ENCODE data around the gene CCDC150. TPM values are rescaled to one million over a fixed set of nuclear protein-coding genes. Genes with fewer than 3 reads are reported as not detected.
A peak's percentile ranks its signal among the peaks of the same experiment; 100 is the strongest.

Gene CCDC150
- total and polyA plus RNA-seq, 4 donors = 0.78 to 6.3 (median 5.1) TPM

DNA sequence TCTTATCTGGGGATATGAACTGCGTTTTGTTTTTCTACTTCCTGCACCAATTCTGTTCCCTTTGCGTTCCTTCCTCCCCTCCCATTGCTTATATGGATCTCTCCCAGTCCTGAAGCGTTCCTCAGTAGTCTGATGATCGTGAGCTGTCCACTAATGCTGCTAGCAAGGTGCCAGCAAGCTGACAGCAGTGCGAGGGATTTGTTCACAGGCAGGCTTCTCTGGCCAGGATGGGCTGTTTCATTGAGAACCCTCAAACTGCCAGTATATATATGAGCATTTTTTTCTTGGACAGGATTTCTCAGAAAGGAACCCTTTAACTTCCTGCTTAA is 119.8 kb downstream of the CCDC150 start:
- Histone ChIP-seq H3K27me3 (ENCODE audit: control insufficient read depth in 4 of 4, insufficient read depth in 4 of 4, low read length in 3 of 4) (no peaks in the 10 kb centered on the region), H3K9me3 (ENCODE audit: control insufficient read depth in 4 of 4, low read length in 3 of 4) (no peaks in the 10 kb centered on the region), H3K9ac (ENCODE audit: low read depth in 1 of 2, low read length in 2 of 2) (no peak overlapping the region), H3K4me1 (ENCODE audit: control insufficient read depth in 4 of 4, insufficient read depth in 4 of 4, low read length in 3 of 4) (peaks cover 0 to 5% (median 0%) of the 10 kb centered on the region in 4 donors), H3K36me3 (ENCODE audit: control insufficient read depth in 4 of 4, insufficient read depth in 3 of 4, low read depth in 1 of 4, low read length in 3 of 4) (peaks cover under 1 to 12% (median 8%) of the 10 kb centered on the region in 4 donors), H3K27ac (ENCODE audit: low read depth in 1 of 2, low read length in 2 of 2) (no peak overlapping the region), H3K4me3 (ENCODE audit: low read depth in 1 of 3, low read length in 3 of 3) (no peak overlapping the region)
- TF ChIP-seq, protein P1, sequence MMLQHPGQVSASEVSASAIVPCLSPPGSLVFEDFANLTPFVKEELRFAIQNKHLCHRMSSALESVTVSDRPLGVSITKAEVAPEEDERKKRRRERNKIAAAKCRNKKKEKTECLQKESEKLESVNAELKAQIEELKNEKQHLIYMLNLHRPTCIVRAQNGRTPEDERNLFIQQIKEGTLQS (IDR thresholded peaks at IDR 0.05) = no peak
- TF ChIP-seq TAF1 (conservative IDR thresholded peaks at IDR 0.05) (no peak), HNF4G (IDR thresholded peaks at IDR 0.05) (no peak), HNF4A (conservative IDR thresholded peaks at IDR 0.05) (no peak), GABPA (IDR thresholded peaks at IDR 0.05 in 1 of 2, conservative IDR thresholded peaks at IDR 0.05 in 1 of 2) (no peak), FOXA2 (IDR thresholded peaks at IDR 0.05) (no peak), YY1 (IDR thresholded peaks at IDR 0.05) (no peak)
- TF ChIP-seq, protein P2, sequence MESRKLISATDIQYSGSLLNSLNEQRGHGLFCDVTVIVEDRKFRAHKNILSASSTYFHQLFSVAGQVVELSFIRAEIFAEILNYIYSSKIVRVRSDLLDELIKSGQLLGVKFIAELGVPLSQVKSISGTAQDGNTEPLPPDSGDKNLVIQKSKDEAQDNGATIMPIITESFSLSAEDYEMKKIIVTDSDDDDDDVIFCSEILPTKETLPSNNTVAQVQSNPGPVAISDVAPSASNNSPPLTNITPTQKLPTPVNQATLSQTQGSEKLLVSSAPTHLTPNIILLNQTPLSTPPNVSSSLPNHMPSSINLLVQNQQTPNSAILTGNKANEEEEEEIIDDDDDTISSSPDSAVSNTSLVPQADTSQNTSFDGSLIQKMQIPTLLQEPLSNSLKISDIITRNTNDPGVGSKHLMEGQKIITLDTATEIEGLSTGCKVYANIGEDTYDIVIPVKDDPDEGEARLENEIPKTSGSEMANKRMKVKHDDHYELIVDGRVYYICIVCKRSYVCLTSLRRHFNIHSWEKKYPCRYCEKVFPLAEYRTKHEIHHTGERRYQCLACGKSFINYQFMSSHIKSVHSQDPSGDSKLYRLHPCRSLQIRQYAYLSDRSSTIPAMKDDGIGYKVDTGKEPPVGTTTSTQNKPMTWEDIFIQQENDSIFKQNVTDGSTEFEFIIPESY (IDR thresholded peaks at IDR 0.05) = no peak
- TF ChIP-seq, protein P3, sequence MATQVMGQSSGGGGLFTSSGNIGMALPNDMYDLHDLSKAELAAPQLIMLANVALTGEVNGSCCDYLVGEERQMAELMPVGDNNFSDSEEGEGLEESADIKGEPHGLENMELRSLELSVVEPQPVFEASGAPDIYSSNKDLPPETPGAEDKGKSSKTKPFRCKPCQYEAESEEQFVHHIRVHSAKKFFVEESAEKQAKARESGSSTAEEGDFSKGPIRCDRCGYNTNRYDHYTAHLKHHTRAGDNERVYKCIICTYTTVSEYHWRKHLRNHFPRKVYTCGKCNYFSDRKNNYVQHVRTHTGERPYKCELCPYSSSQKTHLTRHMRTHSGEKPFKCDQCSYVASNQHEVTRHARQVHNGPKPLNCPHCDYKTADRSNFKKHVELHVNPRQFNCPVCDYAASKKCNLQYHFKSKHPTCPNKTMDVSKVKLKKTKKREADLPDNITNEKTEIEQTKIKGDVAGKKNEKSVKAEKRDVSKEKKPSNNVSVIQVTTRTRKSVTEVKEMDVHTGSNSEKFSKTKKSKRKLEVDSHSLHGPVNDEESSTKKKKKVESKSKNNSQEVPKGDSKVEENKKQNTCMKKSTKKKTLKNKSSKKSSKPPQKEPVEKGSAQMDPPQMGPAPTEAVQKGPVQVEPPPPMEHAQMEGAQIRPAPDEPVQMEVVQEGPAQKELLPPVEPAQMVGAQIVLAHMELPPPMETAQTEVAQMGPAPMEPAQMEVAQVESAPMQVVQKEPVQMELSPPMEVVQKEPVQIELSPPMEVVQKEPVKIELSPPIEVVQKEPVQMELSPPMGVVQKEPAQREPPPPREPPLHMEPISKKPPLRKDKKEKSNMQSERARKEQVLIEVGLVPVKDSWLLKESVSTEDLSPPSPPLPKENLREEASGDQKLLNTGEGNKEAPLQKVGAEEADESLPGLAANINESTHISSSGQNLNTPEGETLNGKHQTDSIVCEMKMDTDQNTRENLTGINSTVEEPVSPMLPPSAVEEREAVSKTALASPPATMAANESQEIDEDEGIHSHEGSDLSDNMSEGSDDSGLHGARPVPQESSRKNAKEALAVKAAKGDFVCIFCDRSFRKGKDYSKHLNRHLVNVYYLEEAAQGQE (IDR thresholded peaks at IDR 0.05) = no peak
- WGBS = 77% methylated on average over 5 of the region's 5 CpGs
- no peak for DNase-seq (ENCODE audit: low spot score)

DNA sequence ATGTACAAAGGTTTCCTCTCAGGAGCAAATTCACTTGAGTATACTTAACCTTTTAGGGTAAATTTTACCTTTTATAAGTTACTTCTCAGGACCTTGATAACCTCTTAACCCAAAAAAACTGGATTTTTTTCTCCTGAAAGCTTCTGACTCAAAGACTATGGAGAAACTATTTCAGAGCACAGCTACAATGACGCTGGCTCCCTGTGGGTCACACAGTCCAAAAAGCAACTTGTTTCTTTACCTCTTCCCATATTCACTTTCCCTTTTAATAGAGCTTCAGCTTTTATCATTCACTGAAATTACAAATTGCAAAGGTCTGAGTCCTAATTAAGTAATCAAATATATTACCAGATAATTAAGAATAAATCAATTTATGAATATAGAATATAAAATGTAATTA is 127.6 kb downstream of the CCDC150 start:
- peak in 1 of 2 donors; percentile 15 for TF ChIP-seq HNF4A (conservative IDR thresholded peaks at IDR 0.05)
- peak; percentile 10 for TF ChIP-seq SP1 (IDR thresholded peaks at IDR 0.05)
- TF ChIP-seq YY1 (IDR thresholded peaks at IDR 0.05) = no peak
- Histone ChIP-seq H3K4me1 (ENCODE audit: control insufficient read depth in 4 of 4, insufficient read depth in 4 of 4, low read length in 3 of 4) (no peaks in the 10 kb centered on the region), H3K36me3 (ENCODE audit: control insufficient read depth in 4 of 4, insufficient read depth in 3 of 4, low read depth in 1 of 4, low read length in 3 of 4) (peaks cover 1 to 45% (median 36%) of the 10 kb centered on the region in 4 donors), H3K27ac (ENCODE audit: low read depth in 1 of 2, low read length in 2 of 2) (peak overlapping the region in 1 of 2 donors; percentile 43), H3K4me3 (ENCODE audit: low read depth in 1 of 3, low read length in 3 of 3) (no peak overlapping the region), H3K9me3 (ENCODE audit: control insufficient read depth in 4 of 4, low read length in 3 of 4) (no peaks in the 10 kb centered on the region), H3K27me3 (ENCODE audit: control insufficient read depth in 4 of 4, insufficient read depth in 4 of 4, low read length in 3 of 4) (no peaks in the 10 kb centered on the region), H3K9ac (ENCODE audit: low read depth in 1 of 2, low read length in 2 of 2) (no peak overlapping the region)
- WGBS = 43% methylated on average over 1 of the region's 1 CpG
- no peak for DNase-seq (ENCODE audit: low spot score)

Small RNA genes lying within 50 kb of the gene (small RNA-seq; reads per million reads assigned to genes)
- gene RF00424 = not detected

Other genes with a start within 250 kb of the CCDC150 start
- 10 to 100 TPM in 1 of 2 donors, 1 to 10 TPM in 1; 5.9 to 29.7 TPM for gene HECW2, start 46.2 kb upstream of the CCDC150 start, total RNA-seq
- gene HECW2, start 46.2 kb upstream of the CCDC150 start, polyA plus RNA-seq = 1 to 10 TPM; 1.9 to 2.8 TPM
- gene GTF3C3, start 160.0 kb downstream of the CCDC150 start, total RNA-seq = 10 to 100 TPM; 23.2 to 25.0 TPM
- gene GTF3C3, start 160.0 kb downstream of the CCDC150 start, polyA plus RNA-seq = 1 to 10 TPM; 4.2 to 8.0 TPM
- not detected for gene C2orf66, start 169.6 kb downstream of the CCDC150 start, total RNA-seq
- not detected for gene C2orf66, start 169.6 kb downstream of the CCDC150 start, polyA plus RNA-seq